T-cell (primary cell): ENCODE measurements around the gene REM2. TPM values are rescaled to one million over a fixed set of nuclear protein-coding genes. Genes with fewer than 3 reads are reported as not detected.

Experiments used
- ATAC-seq, 4 experiments: fragments of 200-7000 bp in 3 of 4; fragments of 150-1000 bp in 1 of 4; cut with Tn5 transposase; replicated peaks in 1 of 4; 1 replicate in 3 of 4; 2 replicates in 1 of 4; pipeline ENCODE4 v1.10.0; 2021; ENCODE audit warnings: moderate library complexity in 3 of 4, mild to moderate bottlenecking in 2 of 4, moderate number of reproducible peaks in 1 of 4
- CTCF ChIA-PET, 2 donors: fragments of 300-600 bp; sonication (Branson Sonifier 250); formaldehyde crosslinking; loops; one replicate each; lab custom pipeline; 2022; ENCODE audit warnings: antibody characterized with exemption in 2 of 2; lab: Charles Lee
- POLR2A ChIA-PET, 2 donors: fragments of 300-600 bp; sonication (Branson Sonifier 250); formaldehyde crosslinking; loops; one replicate each; lab custom pipeline; 2022; ENCODE audit warnings: antibody characterized with exemption in 2 of 2; lab: Charles Lee
- DNase-seq, 35 experiments: peaks; one replicate each; pipeline versions ENCODE4 v3.0.0 to v3.0.0-alpha.2; 2013 to 2023
- H3K27ac ChIP-seq: one replicate; pipeline ENCODE4 v1.5.1; 2013; ENCODE audit warnings: low read length
- H3K27me3 ChIP-seq, 2 experiments: replicated peaks in 1 of 2; 1 replicate in 1 of 2; 2 replicates in 1 of 2; pipeline versions ENCODE4 v1.6.1 to v1.7.0; 2013; ENCODE audit warnings: low read length in 1 of 2, mixed read lengths in 1 of 2; ENCODE audit not compliant: control insufficient read depth in 2 of 2, insufficient read depth in 2 of 2; ENCODE audit errors: extremely low read depth in 1 of 2
- H3K36me3 ChIP-seq, 2 donors: 1 replicate in 1 of 2; 2 replicates in 1 of 2; pipeline versions ENCODE4 v1.6.1 to v1.7.0; 2013; ENCODE audit warnings: low read length in 1 of 2; ENCODE audit not compliant: control insufficient read depth in 2 of 2, insufficient read depth in 1 of 2; ENCODE audit errors: extremely low read depth in 1 of 2
- H3K4me1 ChIP-seq, 2 experiments: 1 replicate in 1 of 2; 2 replicates in 1 of 2; pipeline versions ENCODE4 v1.6.1 to v1.7.0; 2013; ENCODE audit warnings: low read length in 2 of 2, mixed read lengths in 1 of 2; ENCODE audit not compliant: insufficient read depth in 2 of 2, control insufficient read depth in 1 of 2; ENCODE audit errors: extremely low read depth in 1 of 2
- H3K4me3 ChIP-seq, 2 donors: 1 replicate in 1 of 2; 2 replicates in 1 of 2; pipeline versions ENCODE4 v1.5.1 to v1.7.0; 2013; ENCODE audit warnings: mild to moderate bottlenecking in 2 of 2, low read length in 1 of 2, moderate library complexity in 1 of 2; ENCODE audit not compliant: control insufficient read depth in 1 of 2; ENCODE audit errors: extremely low read depth in 1 of 2
- H3K9me3 ChIP-seq: 2 replicates; pipeline ENCODE4 v1.7.0; 2013
- H3K27ac Mint-ChIP-seq, 2 donors: one replicate each; pipeline ENCODE4 v1.8.0; 2020 to 2021; ENCODE audit warnings: mild to moderate bottlenecking in 2 of 2, mixed read lengths in 2 of 2
- H3K27me3 Mint-ChIP-seq, 2 donors: one replicate each; pipeline ENCODE4 v1.8.0; 2021 to 2022; ENCODE audit warnings: mixed read lengths in 2 of 2
- H3K36me3 Mint-ChIP-seq: one replicate; pipeline ENCODE4 v1.8.0; 2021; ENCODE audit warnings: mixed read lengths
- H3K4me1 Mint-ChIP-seq, 3 donors: one replicate each; pipeline ENCODE4 v1.8.0; 2020 to 2022; ENCODE audit warnings: mixed read lengths in 3 of 3, mild to moderate bottlenecking in 1 of 3
- H3K4me3 Mint-ChIP-seq, 3 donors: one replicate each; pipeline ENCODE4 v1.8.0; 2020 to 2022; ENCODE audit warnings: mild to moderate bottlenecking in 3 of 3, mixed read lengths in 3 of 3, moderate library complexity in 3 of 3
- H3K9me3 Mint-ChIP-seq, 3 donors: one replicate each; pipeline ENCODE4 v1.8.0; 2020 to 2022; ENCODE audit warnings: mixed read lengths in 3 of 3
- WGBS: methylation state at CpG from one replicate; pipeline ENCODE4 v1.1.5; 2013; ENCODE audit warnings: missing lambda C conversion rate; ENCODE audit not compliant: insufficient coverage; 5-methylcytosine and 5-hydroxymethylcytosine counted together
- total RNA-seq, 35 experiments: library from RNA in 6 of 35; stranded (reverse) in 6 of 35; fragments of 120-200 nt in 1 of 35; gene quantifications; one replicate each; pipeline versions ENCODE4 v1.2.1 to v1.2.4 and lab custom pipeline; 2013 to 2026

The REM2 gene
- total RNA-seq, 5 donors from 2014 or later (not counting 1 experiment from before 2014, with no cell fraction given) = 4.1 to 10.6 (median 6.2) TPM

DNA sequence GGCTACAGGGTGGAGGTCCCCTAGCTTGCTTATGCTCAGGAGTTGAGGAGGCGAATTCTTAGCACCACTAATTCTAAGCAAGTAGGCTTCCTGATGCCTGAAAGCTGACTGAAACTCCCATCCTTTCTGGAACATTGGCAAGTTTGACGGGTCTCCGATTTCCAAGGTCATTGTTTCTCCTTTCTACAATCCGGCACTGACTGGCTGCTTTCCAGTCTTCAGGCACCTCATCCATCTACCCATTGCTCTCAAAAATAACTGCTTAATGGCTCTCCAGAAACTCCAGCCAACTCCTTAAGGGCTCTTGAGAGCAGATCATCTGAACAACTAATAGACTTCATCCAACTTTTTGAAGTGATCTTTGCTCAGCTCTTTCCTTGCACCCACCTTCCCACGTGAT lies 13.3 kb downstream of the REM2 start:
- CTCF ChIA-PET = interaction anchor here (0.8 to 2.0 kb wide), 5 partner anchors 10 to 1419 kb away, joined by 3 to 7 read pairs (median 4); partner anchors contain the start of gene LRP10 (in 1 of the 2)
- H3K36me3 ChIP-seq = peaks cover 6 to 11% of the 10 kb centered on the region in 2 donors
- H3K9me3 Mint-ChIP-seq = no peaks in the 10 kb centered on the region
- H3K27ac ChIP-seq = no peak overlapping the region
- H3K27me3 Mint-ChIP-seq = no peaks in the 10 kb centered on the region
- no peak overlapping the region for H3K4me3 Mint-ChIP-seq
- peak overlapping the region; percentile 11 to 45 for H3K27ac Mint-ChIP-seq
- H3K36me3 Mint-ChIP-seq = peaks cover 18% of the 10 kb centered on the region
- DNase-seq (no peak), ATAC-seq (no peak)
- no peak overlapping the region for H3K4me3 ChIP-seq
- H3K9me3 ChIP-seq = no peaks in the 10 kb centered on the region
- H3K4me1 ChIP-seq = peaks cover 2 to 10% of the 10 kb centered on the region in 2 experiments
- POLR2A ChIA-PET = interaction anchor here (0.6 to 0.9 kb wide), 3 partner anchors 14 to 38 kb away, joined by 3 read pairs; no protein-coding TSS in a partner anchor
- no peaks in the 10 kb centered on the region for H3K27me3 ChIP-seq
- WGBS = 100% methylated on average over 4 of the region's 5 CpGs
- peaks cover 8 to 12% (median 11%) of the 10 kb centered on the region in 3 donors for H3K4me1 Mint-ChIP-seq

DNA sequence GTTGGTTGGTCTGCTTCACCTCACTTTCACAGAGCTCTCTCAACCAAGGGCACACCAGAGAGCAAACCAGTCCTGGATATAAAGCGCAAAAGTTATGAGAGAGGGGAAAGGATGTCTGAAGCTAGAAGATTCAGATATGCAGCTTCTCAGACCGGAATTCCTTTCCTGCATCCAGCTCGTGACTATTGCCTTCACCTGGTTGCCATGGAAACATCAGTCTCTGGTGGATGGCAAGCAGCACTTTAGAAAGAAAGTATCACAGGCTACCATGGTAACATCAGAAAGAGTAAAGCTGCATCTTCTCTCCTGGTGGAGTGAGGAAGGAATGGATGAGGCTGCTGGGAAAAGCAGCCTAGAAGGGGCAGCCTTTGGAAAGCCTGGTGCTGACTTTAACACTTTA lies 13.7 kb downstream of the REM2 start:
- H3K27ac Mint-ChIP-seq = peak overlapping the region; percentile 11 to 45
- 100% methylated on average over 2 of the region's 3 CpGs for WGBS
- DNase-seq (no peak), ATAC-seq (no peak)
- Histone ChIP-seq H3K9me3 (no peaks in the 10 kb centered on the region), H3K27me3 (no peaks in the 10 kb centered on the region), H3K36me3 (peaks cover 8 to 15% of the 10 kb centered on the region in 2 donors), H3K27ac (no peak overlapping the region), H3K4me3 (no peak overlapping the region), H3K4me1 (peaks cover 2 to 10% of the 10 kb centered on the region in 2 experiments)
- H3K36me3 Mint-ChIP-seq = peaks cover 22% of the 10 kb centered on the region
- no peaks in the 10 kb centered on the region for H3K27me3 Mint-ChIP-seq
- H3K4me1 Mint-ChIP-seq = peaks cover 8 to 12% (median 11%) of the 10 kb centered on the region in 3 donors
- CTCF ChIA-PET = interaction anchor here (0.8 to 2.0 kb wide), 5 partner anchors 10 to 1419 kb away, joined by 3 to 7 read pairs (median 4); partner anchors contain the start of gene LRP10 (in 1 of the 2)
- POLR2A ChIA-PET = interaction anchor here (0.6 to 0.9 kb wide), 2 partner anchors 14 to 27 kb away, joined by 3 read pairs; no protein-coding TSS in a partner anchor
- H3K9me3 Mint-ChIP-seq = no peaks in the 10 kb centered on the region
- H3K4me3 Mint-ChIP-seq = no peak overlapping the region

DNA sequence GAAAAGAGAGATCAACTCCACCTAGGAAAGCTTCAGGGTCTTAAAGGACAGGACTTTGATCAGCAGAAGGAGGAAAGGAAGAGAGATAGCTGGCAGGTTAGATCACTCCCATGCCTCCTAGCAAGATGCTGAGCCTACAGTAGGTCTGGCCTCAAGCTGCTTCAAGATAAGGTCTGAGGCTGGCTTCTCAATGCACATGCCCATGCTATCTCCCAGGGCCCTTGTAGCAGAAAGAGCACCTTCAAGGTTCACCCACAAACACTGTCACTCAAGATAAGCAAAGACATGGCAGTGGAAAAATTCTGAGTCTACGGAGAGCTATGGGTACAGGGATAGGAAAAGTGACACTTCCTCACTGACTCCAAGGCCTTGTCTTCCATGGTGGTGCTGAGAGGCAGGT lies 14.3 kb downstream of the REM2 start:
- H3K27ac Mint-ChIP-seq = peak overlapping the region; percentile 43 to 52
- H3K36me3 Mint-ChIP-seq = peaks cover 27% of the 10 kb centered on the region
- H3K27ac ChIP-seq = no peak overlapping the region
- H3K9me3 ChIP-seq = no peaks in the 10 kb centered on the region
- peaks cover 8 to 21% of the 10 kb centered on the region in 2 donors for H3K36me3 ChIP-seq
- no peaks in the 10 kb centered on the region for H3K9me3 Mint-ChIP-seq
- DNase-seq (no peak), ATAC-seq (no peak)
- no peaks in the 10 kb centered on the region for H3K27me3 Mint-ChIP-seq
- no peak overlapping the region for H3K4me3 Mint-ChIP-seq
- H3K4me1 ChIP-seq = peaks cover 2 to 10% of the 10 kb centered on the region in 2 experiments
- ChIA-PET CTCF (interaction anchor here in 1 of 2 donors (2.0 kb wide), 1 partner anchor 74 kb away, joined by 7 read pairs; no protein-coding TSS in a partner anchor), POLR2A (no interaction called here)
- no peaks in the 10 kb centered on the region for H3K27me3 ChIP-seq
- WGBS = no CpG with 5 or more reads among the region's 1 CpG
- H3K4me3 ChIP-seq = no peak overlapping the region
- H3K4me1 Mint-ChIP-seq = peaks cover 8 to 11% (median 10%) of the 10 kb centered on the region in 3 donors

DNA sequence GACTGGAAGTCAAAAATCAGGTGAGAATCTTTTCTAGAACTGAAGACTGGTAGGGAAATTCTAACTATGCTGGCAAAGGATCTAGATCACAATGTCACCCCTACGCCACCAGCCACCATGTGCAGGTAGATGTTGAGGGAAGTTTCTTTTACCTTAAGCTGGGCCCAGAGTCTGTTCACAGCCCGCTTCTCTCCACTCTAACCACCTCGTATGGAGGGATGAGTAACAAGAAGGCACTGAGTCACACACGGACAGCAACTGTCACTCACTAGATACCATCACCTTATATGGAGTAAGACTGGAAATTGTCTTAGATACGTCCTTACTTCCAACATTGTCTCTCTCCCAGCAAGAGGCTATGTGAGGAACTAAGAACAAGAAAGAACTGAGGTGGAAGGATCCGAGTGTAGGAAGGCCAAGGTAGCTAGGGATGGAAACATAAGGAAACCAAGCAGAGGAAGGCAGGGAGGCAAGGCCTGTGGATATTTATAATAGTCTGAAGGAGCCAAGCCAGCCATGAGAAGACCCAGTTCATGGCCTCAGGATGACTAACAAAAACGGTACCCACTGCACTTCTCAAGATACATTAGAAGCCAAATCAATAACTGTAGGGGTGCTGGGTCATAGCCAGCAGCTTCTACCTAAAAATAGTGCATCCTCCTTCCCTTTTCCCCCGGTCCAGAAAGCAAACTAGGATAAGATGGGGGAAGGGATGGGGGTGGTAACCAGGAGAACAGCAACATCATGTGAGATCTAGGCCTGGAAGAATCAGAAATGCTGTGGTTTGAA lies 15.5 kb downstream of the REM2 start:
- Mint-ChIP-seq H3K4me3 (no peak overlapping the region), H3K27me3 (no peaks in the 10 kb centered on the region), H3K9me3 (no peaks in the 10 kb centered on the region), H3K4me1 (peaks cover 8 to 11% (median 10%) of the 10 kb centered on the region in 3 donors), H3K27ac (no peak overlapping the region), H3K36me3 (peaks cover 25% of the 10 kb centered on the region)
- ChIA-PET POLR2A (no interaction called here), CTCF (interaction anchor here in 1 of 2 donors (0.6 to 2.7 kb wide), 3 partner anchors 10 to 29 kb away, joined by 3 to 12 read pairs (median 3); no protein-coding TSS in a partner anchor)
- Histone ChIP-seq H3K27ac (no peak overlapping the region), H3K36me3 (peaks cover 8 to 31% of the 10 kb centered on the region in 2 donors), H3K27me3 (no peaks in the 10 kb centered on the region), H3K9me3 (no peaks in the 10 kb centered on the region), H3K4me3 (no peak overlapping the region), H3K4me1 (peaks cover 2 to 10% of the 10 kb centered on the region in 2 experiments)
- ATAC-seq = no peak
- no CpG with 5 or more reads among the region's 8 CpGs for WGBS
- no peak for DNase-seq

DNA sequence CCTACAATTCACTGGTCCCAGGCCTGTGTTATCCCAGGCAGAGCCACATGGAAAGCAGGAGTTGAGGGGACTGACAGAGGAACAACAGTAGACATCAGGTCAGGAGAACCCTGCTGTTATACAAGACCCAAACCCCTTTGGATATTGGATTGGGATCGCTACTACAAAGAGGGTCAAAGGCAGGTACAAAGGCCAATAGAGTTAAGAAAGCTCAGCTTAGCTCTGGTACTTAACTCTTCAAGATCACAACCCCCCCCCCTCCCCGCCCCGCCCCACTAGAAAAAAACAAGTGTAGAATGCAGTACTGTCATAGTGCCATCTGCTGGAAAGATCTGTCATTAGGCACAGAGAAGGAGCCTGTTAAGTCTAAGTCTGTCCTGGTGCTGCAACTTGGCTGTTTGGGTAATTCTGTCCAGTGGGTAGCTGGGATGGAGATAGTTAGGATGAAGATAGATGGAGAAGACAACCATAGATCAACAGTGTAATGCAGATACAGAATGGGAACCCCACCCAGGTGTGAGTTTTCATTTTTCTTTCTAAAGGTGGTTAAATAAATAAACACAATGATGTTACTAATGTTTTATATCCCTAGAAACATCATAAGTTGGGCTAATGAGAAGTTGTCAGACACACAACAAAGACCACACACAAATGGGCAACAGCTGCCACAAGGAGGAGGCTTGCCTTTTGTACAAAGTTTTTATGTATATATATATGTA lies 17.2 kb downstream of the REM2 start:
- Histone ChIP-seq H3K27me3 (no peaks in the 10 kb centered on the region), H3K4me3 (no peak overlapping the region), H3K27ac (no peak overlapping the region), H3K9me3 (no peaks in the 10 kb centered on the region), H3K36me3 (peaks cover 16 to 49% of the 10 kb centered on the region in 2 donors), H3K4me1 (peaks cover 2 to 10% of the 10 kb centered on the region in 2 experiments)
- Mint-ChIP-seq H3K4me1 (peaks cover 8 to 11% (median 9%) of the 10 kb centered on the region in 3 donors), H3K9me3 (no peaks in the 10 kb centered on the region), H3K4me3 (no peak overlapping the region), H3K36me3 (peaks cover 36% of the 10 kb centered on the region), H3K27me3 (no peaks in the 10 kb centered on the region), H3K27ac (peak overlapping the region in 1 of 2 donors; percentile 41)
- peak in 26 of 35 experiments; percentile 17 to 85 (median 39) for DNase-seq
- ATAC-seq = peak; percentile 73 to 81 (median 80)
- CTCF ChIA-PET = interaction anchor here (0.6 to 2.7 kb wide), 24 partner anchors 10 to 343 kb away, joined by 3 to 23 read pairs (median 5); partner anchors contain the start of genes LRP10 (in 1 of the 2) and REM2 (in 1 of the 2)
- POLR2A ChIA-PET = interaction anchor here (0.5 to 1.3 kb wide), 2 partner anchors 13 to 19 kb away, joined by 4 to 7 read pairs; partner anchors contain the start of gene RBM23 (in 1 of the 2)
- no CpG with 5 or more reads among the region's 3 CpGs for WGBS
